Activated CD8-positive, alpha-beta memory T cell treated with anti-CD3 and anti-CD28 coated beads, Interleukin-2, amount 50 U/mL, for 1 hour (primary cell): ENCODE measurements around the gene ZZZ3.
"Not testable (repeated sequence)": the region's sequence is repeated elsewhere in the genome, so short reads cannot be mapped to it uniquely, and the experiment has no call there.

ENCODE experiments used
- DNase-seq: peaks from one replicate; pipeline ENCODE4 v3.0.0-alpha.2; 2020; ENCODE audit errors: extremely low read depth

ZZZ3 gene

DNA sequence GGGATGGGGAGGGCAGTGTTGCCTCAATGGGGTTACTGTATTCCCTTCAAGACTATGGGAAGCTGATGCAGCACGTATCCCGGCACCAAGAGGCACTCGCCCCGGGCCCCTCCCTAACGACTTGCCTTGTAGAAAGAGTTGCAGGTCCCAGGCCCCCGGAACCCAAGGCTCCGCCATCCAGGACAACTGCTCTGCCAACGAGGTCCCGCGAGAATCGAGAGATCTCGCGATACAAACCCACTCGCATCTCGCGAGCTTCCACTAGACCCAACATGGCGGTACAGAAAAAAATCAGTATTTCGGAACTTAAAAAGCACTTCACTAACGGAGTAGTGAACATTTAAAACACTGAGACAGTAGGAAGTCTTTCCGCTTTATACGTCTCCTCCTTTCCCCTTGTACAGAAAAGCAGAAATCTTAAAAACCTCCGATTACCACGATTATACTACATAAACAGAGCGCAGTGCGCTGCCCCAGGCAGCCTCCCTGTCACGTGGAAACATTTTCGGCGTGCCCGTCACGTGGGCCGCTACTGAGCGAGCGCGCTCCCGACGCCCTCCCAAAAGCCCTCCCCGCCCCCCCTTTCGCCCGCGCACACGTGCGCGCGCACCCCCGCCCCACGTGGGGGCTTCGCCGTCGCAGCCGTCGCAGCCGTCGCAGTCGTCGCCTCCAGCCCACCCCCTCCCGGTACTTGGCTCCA, at the start of gene ZZZ3:
TSS of gene ZZZ3 (minus strand) at position 199 of the 700 bp plus-strand sequence. CDS start 49,304 bp downstream, outside the sequence.
- DNase-seq = peak; percentile 81

DNA sequence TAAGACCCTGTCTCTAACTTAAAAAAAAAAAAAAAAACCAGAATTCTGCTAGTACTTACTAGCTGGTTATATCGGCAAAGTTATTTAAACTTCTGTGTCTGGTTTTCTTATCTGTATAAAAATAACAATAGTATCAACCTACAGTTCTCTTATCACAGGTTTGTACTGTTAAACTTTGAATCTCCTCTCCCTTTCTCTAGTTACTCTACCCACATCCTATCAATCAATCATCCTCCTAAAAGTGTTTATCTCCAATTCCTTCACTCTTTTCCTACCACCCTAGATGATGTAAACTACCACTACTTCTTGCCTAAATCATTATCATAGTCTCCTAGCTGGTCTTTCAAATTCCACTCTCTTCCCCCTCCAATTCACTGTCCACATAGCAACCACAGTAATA, 49.6 kb upstream of the ZZZ3 start:
- no peak for DNase-seq

DNA sequence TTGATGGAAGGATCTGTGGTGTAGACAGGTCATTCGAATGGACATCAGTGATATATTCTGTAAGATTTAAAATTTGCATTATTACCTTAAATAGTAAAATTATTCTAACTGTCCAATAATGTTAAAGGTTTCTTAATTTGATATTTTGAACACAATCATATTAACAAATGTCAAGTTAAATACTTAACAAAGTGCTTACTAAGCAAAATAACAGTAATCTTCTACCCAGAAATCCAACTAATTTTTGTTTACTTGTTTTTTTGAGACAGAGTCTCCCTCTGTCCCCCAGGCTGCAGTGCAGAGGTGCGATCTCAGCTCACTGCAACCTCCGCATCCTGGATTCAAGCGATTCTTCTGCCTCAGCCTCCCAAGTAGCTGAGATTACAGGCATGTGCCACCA, 43.2 kb upstream of the ZZZ3 start:
- no peak for DNase-seq

DNA sequence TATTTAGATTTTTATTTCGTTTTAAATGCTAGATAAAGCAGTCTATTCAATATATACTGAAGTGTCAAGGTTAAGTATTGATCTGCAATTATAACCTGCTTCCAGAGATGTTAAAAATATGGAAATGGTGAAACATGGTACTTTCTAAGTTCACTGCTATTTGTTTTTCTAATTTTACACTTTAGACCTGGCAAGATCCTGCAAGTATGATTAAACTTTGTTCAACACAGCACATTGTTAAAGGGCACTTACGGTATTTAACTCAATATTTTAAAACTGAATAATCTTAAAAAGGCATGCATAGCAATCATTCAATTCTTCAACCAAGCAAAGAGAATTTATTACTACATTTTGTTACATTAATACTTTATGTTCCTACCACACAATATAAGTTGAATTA, 35.7 kb upstream of the ZZZ3 start:
- DNase-seq = no peak

DNA sequence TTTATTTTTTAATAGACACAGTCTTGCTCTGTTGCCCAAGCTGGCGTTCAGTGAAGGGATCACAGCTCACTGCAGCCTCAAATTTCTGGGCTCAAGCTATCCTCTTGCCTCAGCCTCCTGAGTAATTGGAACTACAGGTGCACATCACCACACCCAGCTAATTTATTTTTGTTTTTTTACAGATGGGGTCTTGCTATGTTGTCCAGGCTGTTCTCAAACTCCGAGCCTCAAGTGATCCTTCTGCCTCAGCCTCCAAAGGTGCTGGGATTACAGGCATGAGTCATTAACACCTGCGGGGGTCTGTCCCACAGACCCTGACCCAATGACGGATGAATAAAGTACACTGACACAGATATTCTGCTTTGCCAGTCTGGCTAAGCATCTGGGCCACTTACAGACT, 33.6 kb upstream of the ZZZ3 start:
- no peak for DNase-seq

DNA sequence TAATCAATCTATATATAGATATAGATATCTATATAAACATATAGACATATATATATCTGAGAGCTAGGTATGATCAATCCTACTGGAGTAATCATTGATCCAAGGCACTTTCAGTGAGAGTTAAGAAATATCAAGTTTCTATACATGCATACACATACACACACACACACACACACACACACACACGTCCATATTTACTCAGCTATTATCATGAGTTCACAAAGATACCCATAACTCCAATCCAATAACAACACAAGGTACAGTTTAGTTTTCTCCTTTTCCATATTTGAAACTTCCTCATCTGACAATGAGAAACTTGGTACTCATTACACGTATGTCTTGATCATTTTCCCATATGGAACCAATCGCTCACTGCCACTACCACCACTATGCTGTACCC, 27.3 kb upstream of the ZZZ3 start:
- no peak for DNase-seq

DNA sequence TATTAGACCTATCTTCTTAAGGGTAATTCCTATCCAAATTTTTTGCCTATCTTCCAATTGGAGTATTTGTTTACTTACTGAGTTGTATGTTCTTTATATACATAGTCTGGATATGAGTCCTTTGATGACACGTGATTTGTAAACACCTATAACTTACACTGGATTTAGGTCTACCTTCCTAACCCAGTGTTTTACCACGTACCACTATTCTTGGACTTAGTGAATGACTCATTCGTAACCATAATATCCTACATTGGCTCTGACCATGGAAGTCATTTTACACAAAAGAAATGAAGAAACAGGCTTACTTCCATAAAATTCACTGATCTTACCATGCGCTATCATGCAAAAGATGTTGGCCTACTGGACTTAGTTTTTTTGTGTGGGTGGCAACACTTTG, 23.9 kb upstream of the ZZZ3 start:
- DNase-seq = no peak

DNA sequence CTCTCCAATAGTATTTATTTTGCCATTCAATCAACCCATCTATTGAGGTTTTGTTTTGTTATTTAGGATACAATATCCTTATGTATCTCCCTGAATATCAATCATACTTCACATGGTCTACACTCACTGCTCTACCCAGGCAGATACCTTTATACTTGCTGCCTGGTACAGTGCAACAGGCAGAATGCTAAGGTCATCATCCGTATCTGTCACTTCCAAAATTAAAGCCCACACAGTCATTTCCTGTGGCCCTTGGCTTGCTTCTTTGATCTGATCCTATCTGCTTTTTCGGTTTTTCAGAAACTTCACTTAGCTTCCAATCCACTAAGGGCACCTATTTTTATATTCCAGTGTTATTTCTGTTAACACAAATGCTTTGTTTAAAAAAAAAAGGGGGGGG, 22.3 kb upstream of the ZZZ3 start:
- DNase-seq = no peak

DNA sequence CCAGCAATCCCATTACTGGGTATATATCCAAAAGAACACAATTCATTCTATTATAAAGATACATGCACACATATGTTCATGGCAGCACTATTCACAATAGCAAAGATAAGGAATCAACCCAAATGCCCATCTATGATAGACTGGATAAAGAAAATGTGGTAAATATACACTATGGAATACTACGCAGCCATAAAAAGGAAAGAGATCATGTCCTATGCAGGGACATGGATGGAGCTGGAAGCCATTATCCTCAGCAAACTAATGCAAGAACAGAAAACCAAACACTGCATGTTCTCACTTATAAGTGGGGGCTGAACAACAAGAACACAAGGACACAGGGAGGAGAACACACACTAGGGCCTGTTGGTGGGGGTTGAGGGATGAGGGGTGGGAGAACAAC, 17.2 kb upstream of the ZZZ3 start:
- not testable (repeated sequence) for DNase-seq

DNA sequence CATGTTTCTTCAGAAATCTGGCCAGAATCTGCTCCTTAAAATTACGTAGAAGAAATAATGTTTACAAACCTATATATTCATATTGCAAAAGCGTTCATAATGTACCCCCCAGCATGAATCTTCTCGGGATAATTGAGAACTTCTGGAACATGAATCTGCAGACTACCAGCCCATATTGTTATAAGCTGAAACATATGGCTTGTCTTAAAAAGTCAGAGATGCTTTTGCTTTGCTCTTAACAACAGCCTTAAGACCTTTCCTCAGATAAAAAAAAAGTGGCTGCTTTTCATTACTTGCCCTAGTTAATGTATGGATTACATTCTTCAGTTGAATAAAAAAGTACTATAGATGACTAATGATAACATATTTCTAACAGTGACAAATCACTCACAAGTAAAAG, 15.0 kb upstream of the ZZZ3 start:
- DNase-seq = no peak

DNA sequence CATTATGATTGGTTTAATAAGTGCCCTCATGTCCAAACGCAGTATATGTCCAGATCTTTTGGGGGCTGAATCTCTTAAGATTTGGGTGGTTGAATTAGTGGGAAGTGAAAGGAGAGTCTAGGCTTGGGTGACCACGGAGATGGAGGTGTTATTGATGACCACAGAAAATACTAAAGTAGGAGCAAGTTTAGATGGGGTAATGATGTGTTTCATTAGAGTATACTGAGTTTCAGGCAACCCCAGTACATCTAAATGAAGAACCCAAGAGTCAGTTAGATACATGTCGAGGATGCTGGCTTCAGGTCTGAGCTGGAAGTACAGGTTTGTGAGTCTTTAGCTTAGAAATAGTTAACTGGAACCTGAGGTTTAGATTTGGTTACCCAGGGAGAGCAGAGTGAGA, 6.5 kb upstream of the ZZZ3 start:
- no peak for DNase-seq

DNA sequence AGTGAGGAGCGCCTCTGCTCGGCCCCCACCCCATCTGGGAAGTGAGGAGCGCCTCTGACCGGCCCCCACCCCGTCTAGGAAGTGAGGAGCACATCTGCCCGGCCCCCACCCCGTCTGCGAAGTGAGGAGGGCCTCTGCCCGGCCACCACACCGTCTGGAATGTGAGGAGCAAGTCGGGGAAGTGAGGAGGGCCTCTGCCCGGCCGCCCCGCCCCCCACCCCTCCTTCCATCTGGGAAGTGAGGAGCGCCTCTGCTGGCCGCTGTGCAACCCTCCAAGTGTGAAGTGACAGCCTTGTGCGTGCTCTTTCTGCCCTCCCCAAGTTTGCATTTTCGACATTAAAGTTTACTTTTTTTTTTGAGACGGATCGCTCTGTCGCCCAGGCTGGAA, 5.1 kb upstream of the ZZZ3 start:
- no peak for DNase-seq

DNA sequence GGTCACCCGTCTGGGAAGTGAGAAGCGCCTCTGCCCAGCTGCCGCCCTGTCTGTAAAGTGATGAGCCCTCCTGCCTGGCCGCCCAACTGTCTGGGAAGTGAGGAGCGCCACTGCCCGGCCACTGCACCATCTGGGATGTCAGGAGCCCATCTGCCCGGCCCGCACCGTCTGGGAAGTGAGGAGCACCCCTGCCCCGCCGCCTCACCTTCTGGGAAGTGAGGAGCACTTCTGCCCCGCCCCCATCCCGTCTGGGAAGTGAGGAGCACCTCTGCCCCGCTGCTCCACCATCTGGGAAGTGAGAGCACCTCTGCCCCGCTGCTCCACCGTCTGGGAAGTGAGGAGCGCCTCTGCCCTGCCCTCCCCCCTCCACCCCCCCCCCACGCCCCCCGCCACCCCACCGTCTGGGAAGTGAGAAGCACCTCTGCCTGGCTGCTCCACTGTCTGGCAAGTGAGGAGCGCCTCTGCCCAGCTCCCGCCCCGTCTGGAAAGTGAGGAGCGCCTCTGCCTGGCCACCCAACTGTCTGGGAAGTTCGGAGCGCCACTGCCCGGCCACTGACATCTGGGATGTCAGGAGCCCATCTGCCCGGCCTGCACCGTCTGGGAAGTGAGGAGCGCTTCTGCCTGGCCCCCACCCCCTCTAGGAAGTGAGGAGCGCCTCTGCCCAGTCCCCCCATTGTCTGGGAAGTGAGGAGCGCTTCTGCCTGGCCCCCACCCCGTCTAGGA, 4.5 kb upstream of the ZZZ3 start:
- DNase-seq = no peak

DNA sequence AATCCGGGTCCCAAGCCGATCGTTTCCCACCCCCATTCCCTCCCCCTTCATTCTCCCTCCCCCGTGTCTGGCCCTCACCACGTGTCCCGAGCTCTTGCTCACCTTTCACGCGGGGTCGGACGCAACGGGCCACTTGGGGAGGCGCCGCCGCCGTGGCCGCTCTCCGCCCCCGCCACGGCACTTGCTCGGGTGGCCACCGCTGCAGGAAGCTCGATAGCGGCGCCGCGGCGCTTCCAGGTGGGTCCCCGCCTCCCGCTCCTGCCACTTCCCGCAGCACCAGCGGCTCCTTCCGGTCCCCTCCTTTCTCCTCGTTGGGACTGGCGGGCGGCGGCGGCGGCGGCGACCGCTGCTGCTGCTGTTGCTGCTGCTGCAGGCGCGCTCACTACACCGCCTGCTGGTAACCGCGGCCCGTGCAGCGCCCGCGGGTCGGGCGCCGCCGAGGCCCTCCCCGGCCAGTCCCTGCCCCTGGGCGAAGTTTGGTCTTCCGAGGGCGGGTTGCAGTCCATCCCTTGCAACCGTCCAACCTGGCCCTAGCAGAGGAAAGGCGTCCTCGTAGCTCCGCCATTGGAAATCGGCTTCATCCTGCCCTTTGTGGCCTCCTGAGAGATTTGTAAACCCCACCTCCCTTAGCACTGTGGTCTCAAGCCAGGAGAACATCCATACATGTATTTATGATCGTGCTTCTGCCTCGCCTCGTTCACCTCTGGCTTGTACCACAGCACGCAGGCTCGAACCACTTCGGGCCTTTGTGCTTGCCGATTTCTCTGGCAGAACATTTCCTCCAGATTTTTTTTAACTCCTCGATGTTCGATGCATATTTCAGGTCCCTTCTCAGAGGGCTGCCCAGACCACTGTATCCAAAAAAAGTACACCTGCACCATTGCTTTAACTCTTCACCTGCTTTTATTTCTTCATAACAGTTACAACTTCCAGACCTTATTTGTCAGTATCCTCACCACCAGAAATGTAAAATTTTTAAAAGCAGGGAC, 996 bp upstream of the ZZZ3 start:
- peak; percentile 75 for DNase-seq

DNA sequence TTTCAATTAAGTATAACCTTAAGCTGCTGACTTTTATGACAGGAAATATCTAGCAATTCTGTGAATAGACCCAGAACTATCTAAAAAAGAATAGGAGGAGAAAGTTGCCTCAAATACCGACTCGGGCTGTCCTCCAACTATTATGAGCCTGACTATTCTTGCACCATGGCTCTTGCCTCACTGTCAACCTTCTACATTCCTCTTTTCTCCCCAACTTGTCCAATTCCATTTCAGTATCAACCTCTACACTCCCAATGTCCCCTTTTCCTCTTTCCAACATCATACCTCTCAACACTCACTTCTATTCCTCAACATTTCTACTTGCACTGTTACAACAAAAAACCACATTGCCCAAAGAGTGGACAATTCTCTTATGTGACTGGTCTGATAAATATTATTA, 2.3 kb downstream of the ZZZ3 start:
- no peak for DNase-seq

DNA sequence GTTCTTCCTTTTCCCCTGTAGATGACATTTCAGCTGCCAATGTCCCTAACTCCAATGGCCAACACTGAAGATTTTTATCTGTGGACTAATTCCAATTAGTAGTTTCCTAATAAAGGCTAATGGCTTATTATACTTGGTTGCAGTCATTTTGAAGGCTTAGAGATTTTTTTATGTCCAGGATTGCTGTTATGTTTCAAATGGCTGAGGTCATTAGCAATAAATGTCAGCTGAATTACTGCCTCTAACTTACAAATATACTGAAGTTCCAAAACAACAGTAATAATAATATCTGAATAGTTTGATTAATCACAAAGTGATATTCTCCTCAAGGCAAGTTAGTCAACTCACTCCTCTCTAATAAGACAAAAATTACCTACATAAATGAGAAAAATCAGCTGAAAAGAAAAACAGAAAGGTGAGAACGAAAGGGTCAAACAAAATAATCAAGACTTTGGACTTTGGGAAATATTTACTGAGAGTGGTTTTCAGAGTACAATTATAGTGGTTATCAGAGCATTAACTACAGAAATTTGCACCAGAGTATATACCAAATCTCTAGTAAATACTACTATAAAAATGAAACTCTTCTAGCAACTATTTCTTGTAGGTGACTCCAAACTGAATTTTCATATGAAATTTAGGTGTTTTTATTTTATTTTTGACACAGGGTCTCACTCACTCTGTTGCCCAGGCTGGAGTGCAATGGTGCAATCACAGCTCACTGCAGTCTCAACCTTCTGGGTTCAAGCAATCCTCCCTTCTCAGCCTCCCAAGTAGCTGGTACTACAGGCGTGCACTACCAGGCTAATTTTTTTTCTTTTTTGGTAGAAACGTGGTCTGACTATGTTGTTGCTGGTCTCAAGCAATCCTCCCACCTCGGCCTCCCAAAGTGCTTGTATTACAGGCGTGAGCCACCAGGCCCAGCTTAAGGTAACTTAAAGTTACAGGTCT, 3.5 kb downstream of the ZZZ3 start:
- no peak for DNase-seq

DNA sequence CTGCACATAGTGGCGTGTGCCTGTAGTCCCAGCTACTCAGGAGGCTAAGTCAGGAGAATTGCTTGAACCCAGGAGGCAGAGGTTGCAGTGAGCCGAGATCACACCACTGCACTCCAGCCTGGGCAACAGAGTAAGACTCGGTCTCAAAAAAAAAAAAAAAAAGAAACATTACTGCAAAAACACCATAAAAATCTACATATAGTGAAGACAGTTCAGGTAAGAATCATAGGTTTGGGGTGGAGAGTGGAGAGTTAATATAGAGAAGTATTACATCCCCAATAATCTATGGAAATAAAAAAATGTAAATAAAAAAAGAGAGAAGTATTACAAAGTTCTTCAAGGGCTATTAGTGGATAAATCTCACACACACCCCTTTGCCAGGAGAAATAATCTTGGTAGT, 7.7 kb downstream of the ZZZ3 start:
- not testable (repeated sequence) for DNase-seq

DNA sequence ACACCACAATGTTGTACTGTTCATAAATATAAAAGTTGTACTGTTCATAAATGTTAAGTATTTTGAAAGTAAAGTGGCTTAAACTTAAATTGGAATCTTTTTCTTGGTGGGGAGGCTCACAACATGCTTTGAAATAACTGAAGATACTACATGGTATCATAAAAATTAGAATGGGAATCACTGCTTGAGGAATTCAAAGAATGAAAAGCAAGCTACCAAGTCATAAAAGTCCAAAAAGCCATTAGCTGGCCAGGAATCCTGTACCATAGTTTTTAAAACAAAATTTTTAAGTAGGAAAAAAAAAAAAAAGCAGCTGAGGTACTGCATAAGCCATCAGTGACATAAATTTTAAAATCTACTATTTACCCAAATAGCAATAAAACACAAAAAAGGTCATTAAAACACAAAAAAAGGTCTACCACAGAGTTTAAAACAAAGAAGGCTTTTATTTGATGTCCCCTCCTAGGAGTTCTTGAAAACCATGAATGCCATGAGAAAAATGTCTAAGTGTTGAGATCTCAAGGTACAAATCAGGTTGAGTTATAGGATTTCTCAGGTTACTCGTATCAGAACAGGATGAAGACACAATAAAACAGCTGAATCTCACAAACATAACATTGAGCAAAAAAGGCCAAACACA, 8.6 kb downstream of the ZZZ3 start:
- no peak for DNase-seq

DNA sequence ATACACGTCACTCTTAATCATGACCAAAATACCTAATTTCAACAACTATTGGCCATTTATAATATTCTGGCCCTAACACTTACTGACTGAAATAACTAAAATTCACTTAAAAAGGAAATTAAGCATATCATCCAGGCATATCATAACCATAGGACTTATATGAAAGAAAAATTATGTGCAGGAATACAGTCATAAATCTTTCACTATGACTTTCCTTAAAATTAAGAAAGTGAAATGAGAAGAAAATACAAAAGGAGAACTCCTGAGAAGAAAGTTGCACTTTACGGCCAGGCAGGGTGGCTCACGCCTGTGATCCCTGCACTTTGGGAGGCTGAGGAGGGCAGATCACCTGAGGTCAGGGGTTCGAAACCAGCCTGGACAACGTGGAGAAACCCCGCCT, 9.4 kb downstream of the ZZZ3 start:
- DNase-seq = no peak

DNA sequence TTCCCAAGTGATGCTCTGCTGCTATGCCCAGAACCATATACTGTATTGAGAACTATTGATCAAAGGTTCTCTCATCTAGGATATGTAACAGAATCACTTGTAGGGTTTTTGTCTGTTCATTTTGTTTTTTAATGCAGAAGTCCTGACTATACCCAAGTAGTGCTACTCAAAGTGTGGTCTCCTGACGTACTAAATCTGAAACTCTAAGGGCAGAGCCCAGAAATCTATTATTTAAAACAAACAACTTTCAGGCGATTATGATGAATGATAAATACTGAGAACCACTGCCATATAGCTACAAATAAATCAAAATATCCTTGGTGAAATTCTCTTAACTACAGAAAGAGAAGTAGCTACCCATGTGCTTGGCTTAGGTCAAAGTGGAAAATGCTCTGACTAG, 10.1 kb downstream of the ZZZ3 start:
- no peak for DNase-seq

DNA sequence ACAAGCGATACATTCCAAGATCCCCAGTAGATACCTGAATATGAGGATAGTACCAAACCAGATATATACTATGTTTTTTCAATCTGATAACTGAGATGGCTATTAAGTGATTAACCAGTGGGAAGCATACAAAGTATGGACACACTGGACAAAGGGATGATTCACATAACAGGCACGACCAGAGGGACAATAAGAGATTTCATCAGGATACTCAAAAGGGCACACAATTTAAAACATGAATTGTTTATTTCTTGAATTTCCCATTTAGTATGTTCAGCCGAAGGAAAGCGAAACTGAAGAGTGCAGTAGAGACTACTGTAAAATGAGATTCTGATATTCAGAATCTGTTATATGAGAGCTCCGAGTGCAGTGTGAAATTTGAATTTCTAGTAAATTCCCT, 10.6 kb downstream of the ZZZ3 start:
- DNase-seq = no peak
